GM18951 (cell line): ENCODE measurements around the gene TGFB2.
"Not testable (repeated sequence)": the region's sequence is repeated elsewhere in the genome, so short reads cannot be mapped to it uniquely, and the experiment has no call there.

Source experiments
- POLR2A ChIP-seq: IDR thresholded peaks from 4 replicates; pipeline ENCODE4 v1.6.1; 2011; ENCODE audit warnings: mild to moderate bottlenecking; ENCODE audit not compliant: insufficient read length, insufficient read depth; ENCODE audit errors: extremely low read depth
- in situ Hi-C: fragments of 300-500 bp; cut with MboI; formaldehyde crosslinking; loops from one replicate; pipeline ENCODE4 v1.12.0; 2022; ENCODE audit warnings: low sequenced_read_pairs, mixed read lengths, inconsistent platforms; ENCODE audit not compliant: unreplicated experiment

Gene TGFB2

GRCh38 chr1:218315638-218316037 is 29.5 kb upstream of the TGFB2 start:
- in situ Hi-C loops, result no loop called here
- TF ChIP-seq POLR2A, result no peak

GRCh38 chr1:218317061-218317460 is 28.1 kb upstream of the TGFB2 start:
- in situ Hi-C loops, result no loop called here
- no peak for TF ChIP-seq POLR2A

GRCh38 chr1:218320182-218320581 is 25.0 kb upstream of the TGFB2 start:
- in situ Hi-C loops, result not testable (repeated sequence)

- TF ChIP-seq POLR2A, result no peak
- in situ Hi-C loops, result no loop called here
These were observed 22.4 kb upstream of the TGFB2 start for GRCh38 chr1:218322762-218323161.

- TF ChIP-seq POLR2A, result no peak
- in situ Hi-C loops, result no loop called here
These were observed 21.4 kb upstream of the TGFB2 start for GRCh38 chr1:218323568-218324225.

- in situ Hi-C loops, result no loop called here
- TF ChIP-seq POLR2A, result no peak
These were observed 20.9 kb upstream of the TGFB2 start for GRCh38 chr1:218324226-218324580.

- TF ChIP-seq POLR2A, result no peak
- in situ Hi-C loops, result loop anchor here (25.0 kb wide), 2 partner anchors 1084 to 1484 kb away; no protein-coding TSS in a partner anchor
These were observed 16.4 kb upstream of the TGFB2 start for GRCh38 chr1:218328769-218329168.

GRCh38 chr1:218330043-218330623 is 15.0 kb upstream of the TGFB2 start:
- in situ Hi-C loops, result loop anchor here (25.0 kb wide), 2 partner anchors 1082 to 1482 kb away; no protein-coding TSS in a partner anchor

GRCh38 chr1:218332416-218332815 is 12.7 kb upstream of the TGFB2 start:
- no peak for TF ChIP-seq POLR2A
- in situ Hi-C loops, result loop anchor here (25.0 kb wide), 2 partner anchors 1080 to 1480 kb away; no protein-coding TSS in a partner anchor

More at GRCh38 chr1:218330043-218330623, 15.0 kb upstream of the TGFB2 start:
- no peak for TF ChIP-seq POLR2A

- TF ChIP-seq POLR2A, result no peak
- in situ Hi-C loops, result loop anchor here (25.0 kb wide), 2 partner anchors 1076 to 1476 kb away; no protein-coding TSS in a partner anchor
These were observed 8.8 kb upstream of the TGFB2 start for GRCh38 chr1:218336328-218336727.

- no peak for TF ChIP-seq POLR2A
- in situ Hi-C loops, result loop anchor here (25.0 kb wide), 2 partner anchors 1073 to 1473 kb away; no protein-coding TSS in a partner anchor
These were observed 5.8 kb upstream of the TGFB2 start for GRCh38 chr1:218339267-218339831.

GRCh38 chr1:218341325-218341724 is 3.8 kb upstream of the TGFB2 start:
- no peak for TF ChIP-seq POLR2A
- in situ Hi-C loops, result loop anchor here (25.0 kb wide), 2 partner anchors 1071 to 1471 kb away; no protein-coding TSS in a partner anchor

- in situ Hi-C loops, result loop anchor here (25.0 kb wide), 2 partner anchors 1070 to 1470 kb away; no protein-coding TSS in a partner anchor
- TF ChIP-seq POLR2A, result no peak
These were observed 3.0 kb upstream of the TGFB2 start for GRCh38 chr1:218342091-218342490.
